Osteoblast (primary cell): Measurements from ENCODE around the gene GRIN2C. TPM values are rescaled to one million over a fixed set of nuclear protein-coding genes. Genes with fewer than 3 reads are reported as not detected.

Experiments
- DNase-seq: peaks from one replicate; pipeline ENCODE4 v3.0.0; 2011; ENCODE audit warnings: low spot score, mixed read lengths; ENCODE audit not compliant: insufficient read length; ENCODE audit errors: missing footprints
- H2AFZ ChIP-seq: 2 replicates; pipeline ENCODE4 v1.6.0; 2011; ENCODE audit warnings: mild to moderate bottlenecking, low read length
- H3K27ac ChIP-seq: 2 replicates; pipeline ENCODE4 v1.5.1; 2011; ENCODE audit warnings: mild to moderate bottlenecking, low read depth, low read length, moderate library complexity
- H3K27me3 ChIP-seq: 2 replicates; pipeline ENCODE4 v1.6.0; 2012; ENCODE audit warnings: mild to moderate bottlenecking, control low read depth, inconsistent platforms, low read length, moderate library complexity; ENCODE audit not compliant: insufficient read depth
- H3K36me3 ChIP-seq: 2 replicates; pipeline ENCODE4 v1.5.1; 2011; ENCODE audit warnings: mild to moderate bottlenecking, low read length, control low read depth, moderate library complexity; ENCODE audit not compliant: insufficient read depth
- H3K4me1 ChIP-seq: 2 replicates; pipeline ENCODE4 v1.5.1; 2011; ENCODE audit warnings: mild to moderate bottlenecking, low read length, control low read depth, moderate library complexity; ENCODE audit not compliant: insufficient read depth
- H3K4me2 ChIP-seq: 2 replicates; pipeline ENCODE4 v1.6.0; 2011; ENCODE audit warnings: mild to moderate bottlenecking, low read length; ENCODE audit not compliant: insufficient read depth
- H3K4me3 ChIP-seq: fragments of 200-600 bp; sonication (generic); 3 replicates; pipeline ENCODE4 v1.5.1; 2012; ENCODE audit warnings: mild to moderate bottlenecking, low read length, inconsistent platforms; ENCODE audit not compliant: insufficient read depth
- H3K79me2 ChIP-seq: 2 replicates; pipeline ENCODE4 v1.6.0; 2012; ENCODE audit warnings: mild to moderate bottlenecking, low read length, control low read depth, inconsistent platforms; ENCODE audit not compliant: insufficient read depth
- H3K9me3 ChIP-seq: 2 replicates; pipeline ENCODE4 v1.5.1; 2011; ENCODE audit warnings: low read depth, low read length, control low read depth
- H4K20me1 ChIP-seq: 2 replicates; pipeline ENCODE4 v1.6.0; 2012; ENCODE audit warnings: mild to moderate bottlenecking, low read length, control low read depth; ENCODE audit not compliant: insufficient read depth
- total RNA-seq: library from RNA; depleted of rRNA; stranded (reverse); fragments of >200 nt; gene quantifications from 2 replicates; pipeline ENCODE4 v1.2.3, GENCODE V29; 2012
- TF ChIP-seq, protein P1 (sequence below): IDR thresholded peaks from 2 replicates; pipeline ENCODE4 v1.5.1; 2011; ENCODE audit warnings: mild to moderate bottlenecking, low read depth, low read length, moderate library complexity; ENCODE audit errors: extremely low read depth

The GRIN2C gene
- total RNA-seq, 1 donor: 0.72 TPM

DNA sequence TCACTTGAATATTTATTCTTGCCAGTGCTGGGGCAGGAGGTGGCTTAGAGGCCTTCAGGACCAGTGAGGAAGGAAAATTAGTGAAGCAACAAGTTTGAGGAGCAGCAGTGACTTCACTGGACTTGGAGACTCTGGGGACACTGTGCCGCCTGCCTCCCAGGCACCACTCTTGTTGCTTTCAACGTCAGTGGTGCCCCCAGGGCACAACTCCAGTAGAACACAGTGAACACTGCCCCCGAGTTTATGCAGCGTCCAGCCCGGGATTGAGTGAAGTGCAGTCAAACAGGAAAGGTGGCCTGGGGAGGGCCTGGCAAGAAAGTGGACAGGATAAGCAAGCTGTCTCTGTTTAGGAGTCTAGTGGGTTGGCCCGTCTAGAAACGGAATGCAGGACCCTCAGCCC lies 59.2 kb downstream of the GRIN2C start:
- H3K9me3 ChIP-seq: no peaks in the 10 kb centered on the region
- peaks cover 53% of the 10 kb centered on the region for H3K36me3 ChIP-seq
- no peaks in the 10 kb centered on the region for H3K4me1 ChIP-seq
- H2AFZ ChIP-seq: no peak overlapping the region
- H4K20me1 ChIP-seq: peaks cover 6% of the 10 kb centered on the region
- no peak overlapping the region for H3K4me3 ChIP-seq
- H3K27ac ChIP-seq: no peak overlapping the region
- no peaks in the 10 kb centered on the region for H3K27me3 ChIP-seq
- TF ChIP-seq, protein P1, sequence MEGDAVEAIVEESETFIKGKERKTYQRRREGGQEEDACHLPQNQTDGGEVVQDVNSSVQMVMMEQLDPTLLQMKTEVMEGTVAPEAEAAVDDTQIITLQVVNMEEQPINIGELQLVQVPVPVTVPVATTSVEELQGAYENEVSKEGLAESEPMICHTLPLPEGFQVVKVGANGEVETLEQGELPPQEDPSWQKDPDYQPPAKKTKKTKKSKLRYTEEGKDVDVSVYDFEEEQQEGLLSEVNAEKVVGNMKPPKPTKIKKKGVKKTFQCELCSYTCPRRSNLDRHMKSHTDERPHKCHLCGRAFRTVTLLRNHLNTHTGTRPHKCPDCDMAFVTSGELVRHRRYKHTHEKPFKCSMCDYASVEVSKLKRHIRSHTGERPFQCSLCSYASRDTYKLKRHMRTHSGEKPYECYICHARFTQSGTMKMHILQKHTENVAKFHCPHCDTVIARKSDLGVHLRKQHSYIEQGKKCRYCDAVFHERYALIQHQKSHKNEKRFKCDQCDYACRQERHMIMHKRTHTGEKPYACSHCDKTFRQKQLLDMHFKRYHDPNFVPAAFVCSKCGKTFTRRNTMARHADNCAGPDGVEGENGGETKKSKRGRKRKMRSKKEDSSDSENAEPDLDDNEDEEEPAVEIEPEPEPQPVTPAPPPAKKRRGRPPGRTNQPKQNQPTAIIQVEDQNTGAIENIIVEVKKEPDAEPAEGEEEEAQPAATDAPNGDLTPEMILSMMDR: no peak
- no peak for DNase-seq
- no peak overlapping the region for H3K4me2 ChIP-seq
- H3K79me2 ChIP-seq: no peaks in the 10 kb centered on the region

DNA sequence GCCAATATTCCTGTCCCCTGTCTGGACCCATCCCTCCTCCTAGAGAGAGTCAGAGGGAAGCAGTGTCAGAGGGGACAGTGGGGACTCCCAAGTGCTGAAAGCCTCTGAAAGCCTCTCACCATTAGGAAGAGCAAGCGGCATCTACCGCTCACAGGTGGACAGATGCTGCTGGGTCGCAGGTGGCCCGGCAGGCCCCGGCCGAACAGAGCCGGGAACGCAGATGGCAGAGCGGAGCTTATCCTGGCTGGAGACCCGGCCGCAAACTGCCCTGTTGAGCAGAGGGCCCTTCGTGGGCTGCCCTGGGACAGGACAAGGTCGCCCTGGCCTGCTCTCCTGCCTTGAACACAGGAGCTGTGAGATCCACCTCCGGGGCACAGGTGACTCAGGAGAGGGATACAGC lies 60.6 kb downstream of the GRIN2C start:
- H2AFZ ChIP-seq: no peak overlapping the region
- TF ChIP-seq, protein P1: no peak
- H3K4me1 ChIP-seq: no peaks in the 10 kb centered on the region
- no peaks in the 10 kb centered on the region for H3K27me3 ChIP-seq
- H3K27ac ChIP-seq: no peak overlapping the region
- H3K9me3 ChIP-seq: no peaks in the 10 kb centered on the region
- H3K36me3 ChIP-seq: peaks cover 67% of the 10 kb centered on the region
- no peak overlapping the region for H3K4me3 ChIP-seq
- H4K20me1 ChIP-seq: no peaks in the 10 kb centered on the region
- no peaks in the 10 kb centered on the region for H3K79me2 ChIP-seq
- no peak for DNase-seq
- no peak overlapping the region for H3K4me2 ChIP-seq

DNA sequence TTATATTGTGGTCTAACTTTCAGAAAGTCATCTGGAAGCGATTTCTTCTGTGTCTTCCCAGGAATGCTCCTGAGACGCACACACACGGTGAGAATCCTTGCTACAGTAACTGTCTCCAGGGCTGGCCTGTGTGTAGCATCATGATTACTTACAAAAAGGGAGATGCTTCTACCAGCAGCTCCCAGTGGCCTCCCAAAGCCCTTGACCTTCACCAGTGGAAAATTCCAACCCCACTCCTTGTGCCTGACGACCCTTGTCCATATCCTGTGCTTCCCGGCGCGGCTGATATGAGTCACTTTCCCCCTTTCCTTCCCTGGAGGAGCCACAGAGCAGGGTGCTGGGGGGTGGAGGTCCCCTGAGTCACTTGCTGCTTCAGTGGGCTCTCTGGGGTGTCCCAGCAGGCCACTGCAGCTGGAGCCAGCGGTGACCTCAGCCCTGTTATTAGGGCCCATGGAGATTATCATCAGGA lies 61.4 kb downstream of the GRIN2C start:
- Histone ChIP-seq H3K9me3 (no peaks in the 10 kb centered on the region), H3K4me3 (no peak overlapping the region), H4K20me1 (no peaks in the 10 kb centered on the region), H3K4me1 (no peaks in the 10 kb centered on the region), H2AFZ (no peak overlapping the region), H3K4me2 (no peak overlapping the region), H3K79me2 (no peaks in the 10 kb centered on the region), H3K27ac (no peak overlapping the region), H3K36me3 (peaks cover 71% of the 10 kb centered on the region), H3K27me3 (no peaks in the 10 kb centered on the region)
- TF ChIP-seq, protein P1: no peak
- DNase-seq: no peak

DNA sequence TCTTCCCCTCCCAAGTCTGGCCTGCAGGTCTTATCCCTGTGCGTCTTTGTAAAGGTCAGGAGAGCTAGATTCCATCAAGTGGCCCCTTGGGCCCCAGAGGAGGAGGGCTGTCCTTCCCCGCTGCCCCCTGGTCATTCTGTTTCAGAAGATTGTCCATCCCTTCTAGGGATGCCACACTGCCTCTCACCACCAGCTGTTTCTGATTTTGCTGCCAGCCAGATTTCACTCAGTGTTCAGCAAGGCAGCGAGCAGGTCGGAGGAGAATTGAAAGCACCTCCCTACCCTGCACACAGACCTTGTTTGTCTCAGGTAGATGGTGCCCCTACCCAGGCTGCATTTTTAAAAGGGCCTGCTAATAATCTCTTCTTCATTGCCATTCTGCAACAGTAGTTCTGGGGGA lies 61.9 kb downstream of the GRIN2C start:
- H3K27ac ChIP-seq: no peak overlapping the region
- H2AFZ ChIP-seq: no peak overlapping the region

More for the DNA sequence above, 61.9 kb downstream of the GRIN2C start:
- H3K79me2 ChIP-seq: no peaks in the 10 kb centered on the region
- no peaks in the 10 kb centered on the region for H4K20me1 ChIP-seq
- H3K4me3 ChIP-seq: no peak overlapping the region
- no peaks in the 10 kb centered on the region for H3K4me1 ChIP-seq
- H3K27me3 ChIP-seq: no peaks in the 10 kb centered on the region
- TF ChIP-seq, protein P1: no peak
- H3K36me3 ChIP-seq: peaks cover 70% of the 10 kb centered on the region
- no peak overlapping the region for H3K4me2 ChIP-seq
- DNase-seq: no peak
- H3K9me3 ChIP-seq: no peaks in the 10 kb centered on the region
